NCI-H128 (cell line): ENCODE measurements around the gene CXorf49.
"Not testable (repeated sequence)": the region's sequence is repeated elsewhere in the genome, so short reads cannot be mapped to it uniquely, and the experiment has no call there.

Experiments
- DNase-seq: peaks from one replicate; lab custom pipeline; 2025; ENCODE audit not compliant: unreplicated experiment; lab: John Stamatoyannopoulos, UW

CXorf49 gene

DNA sequence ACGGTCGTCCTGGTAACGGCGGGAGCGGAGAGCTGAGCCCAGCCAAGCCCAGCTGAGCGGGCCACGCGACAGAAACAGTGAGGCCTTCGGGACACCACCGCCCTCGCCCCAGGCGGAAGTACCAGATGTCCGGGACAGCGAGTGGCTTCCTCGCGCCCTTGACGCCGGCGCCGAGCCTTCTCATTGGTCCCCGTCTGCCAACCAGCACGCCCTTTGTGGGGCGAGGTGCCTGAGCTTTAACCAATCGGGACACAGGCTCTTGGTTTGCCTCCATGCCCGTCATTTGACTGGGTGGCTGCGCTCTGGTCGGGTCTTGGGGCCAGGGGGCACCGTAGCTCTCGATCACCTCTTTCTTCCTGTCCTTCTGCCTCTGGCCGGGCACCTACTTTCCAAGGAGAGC is at the start of gene CXorf49:
TSS of gene CXorf49 (minus strand) at position 101 of the 400 bp plus-strand sequence. CDS start 134 bp downstream, outside the sequence.
- not testable (repeated sequence) for DNase-seq

DNA sequence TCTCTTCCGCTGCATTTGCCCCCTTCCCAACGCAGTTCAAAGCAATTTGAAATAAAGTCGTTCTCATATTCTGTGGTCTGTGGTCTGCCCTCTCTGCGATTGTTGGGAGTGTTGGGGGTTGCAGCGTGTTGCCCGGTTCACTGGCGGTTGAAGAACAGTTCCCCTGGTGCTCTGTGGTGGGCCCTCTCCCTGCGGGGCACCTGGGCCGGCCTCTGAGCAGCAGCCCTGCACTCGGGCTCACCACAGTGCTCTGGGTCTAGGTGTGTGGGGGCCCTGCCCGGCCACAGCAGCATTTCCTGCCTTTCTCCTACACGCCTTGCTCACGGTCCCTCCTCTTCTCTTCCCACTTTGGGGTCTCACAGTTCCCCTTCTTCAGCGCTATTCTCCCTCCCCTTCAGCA is 49.0 kb upstream of the CXorf49 start:
- not testable (repeated sequence) for DNase-seq

DNA sequence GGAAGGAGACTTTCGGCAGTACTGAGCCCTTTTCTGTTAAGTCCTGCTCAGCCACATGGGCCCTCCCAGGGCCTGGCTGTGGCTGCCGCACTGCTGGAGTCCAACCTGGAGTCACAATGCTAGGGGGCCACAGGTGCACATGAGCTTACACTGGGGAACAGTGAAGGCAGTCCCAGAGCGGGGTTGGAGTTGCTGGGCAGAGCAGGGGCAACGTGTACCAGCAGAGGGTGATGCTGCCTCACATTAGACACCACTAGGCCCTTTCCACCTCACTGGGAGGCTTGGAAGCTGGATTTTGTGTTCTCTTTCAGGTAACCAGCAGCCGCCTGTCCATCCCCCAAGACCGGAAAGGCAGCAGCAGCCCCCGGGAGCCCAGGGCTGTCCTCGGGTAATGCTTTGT is 47.5 kb upstream of the CXorf49 start:
- not testable (repeated sequence) for DNase-seq

DNA sequence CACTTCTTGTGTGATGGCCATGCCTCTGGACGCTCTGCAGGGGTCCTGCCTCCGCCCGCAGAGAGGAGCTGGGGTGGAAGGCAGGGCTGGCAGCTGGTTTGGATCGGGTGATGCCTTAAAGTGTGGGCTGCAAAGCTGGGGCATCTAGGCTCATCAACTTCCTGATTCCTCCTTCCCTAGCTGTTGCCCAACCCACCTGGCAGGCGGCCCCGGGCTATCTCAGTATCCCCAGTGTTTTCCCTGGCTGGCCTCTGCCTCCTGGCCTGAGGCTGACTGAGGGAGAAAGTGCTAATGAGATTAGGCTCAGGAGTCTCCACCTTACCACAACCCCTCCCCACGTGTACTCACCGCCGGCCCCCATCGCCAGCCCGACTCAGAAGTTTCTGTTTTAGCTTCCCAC is 46.7 kb upstream of the CXorf49 start:
- DNase-seq, result not testable (repeated sequence)

DNA sequence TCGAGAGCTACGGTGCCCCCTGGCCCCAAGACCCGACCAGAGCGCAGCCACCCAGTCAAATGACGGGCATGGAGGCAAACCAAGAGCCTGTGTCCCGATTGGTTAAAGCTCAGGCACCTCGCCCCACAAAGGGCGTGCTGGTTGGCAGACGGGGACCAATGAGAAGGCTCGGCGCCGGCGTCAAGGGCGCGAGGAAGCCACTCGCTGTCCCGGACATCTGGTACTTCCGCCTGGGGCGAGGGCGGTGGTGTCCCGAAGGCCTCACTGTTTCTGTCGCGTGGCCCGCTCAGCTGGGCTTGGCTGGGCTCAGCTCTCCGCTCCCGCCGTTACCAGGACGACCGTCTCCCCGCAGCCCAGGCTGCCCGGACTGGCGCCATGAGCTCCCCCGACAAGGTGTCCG is 45.0 kb upstream of the CXorf49 start, which contains the start of gene CXorf49B:
TSS of gene CXorf49B (plus strand) at position 301 of the 400 bp plus-strand sequence. CDS start at position 376, 75 bp downstream.
- not testable (repeated sequence) for DNase-seq

DNA sequence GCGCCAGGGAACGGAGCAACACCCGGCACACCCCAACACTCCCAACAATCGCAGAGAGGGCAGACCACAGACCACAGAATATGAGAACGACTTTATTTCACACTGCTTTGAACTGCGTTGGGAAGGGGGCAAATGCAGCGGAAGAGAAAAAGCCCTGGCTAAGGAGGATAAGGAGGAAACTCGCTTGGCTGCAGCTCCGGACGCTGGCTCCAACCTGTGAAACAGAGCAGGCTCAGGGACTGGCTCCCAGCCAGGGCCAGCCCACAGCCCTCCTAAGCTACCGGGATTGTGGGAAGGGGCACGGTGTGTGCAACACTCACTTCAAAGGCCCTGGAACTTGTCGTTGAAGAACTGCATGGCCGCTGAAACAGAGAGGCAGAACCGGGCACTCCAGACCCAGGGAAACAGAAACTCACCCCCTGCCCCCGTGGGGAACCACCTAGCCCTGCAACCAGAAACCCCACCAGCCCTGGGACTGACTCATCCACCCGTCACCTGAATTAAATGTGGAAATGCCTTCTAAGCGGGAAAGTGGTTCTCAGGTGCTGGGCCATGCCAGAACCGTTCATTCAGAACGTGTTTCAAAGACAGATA is 42.7 kb upstream of the CXorf49 start:
- DNase-seq, result not testable (repeated sequence)

DNA sequence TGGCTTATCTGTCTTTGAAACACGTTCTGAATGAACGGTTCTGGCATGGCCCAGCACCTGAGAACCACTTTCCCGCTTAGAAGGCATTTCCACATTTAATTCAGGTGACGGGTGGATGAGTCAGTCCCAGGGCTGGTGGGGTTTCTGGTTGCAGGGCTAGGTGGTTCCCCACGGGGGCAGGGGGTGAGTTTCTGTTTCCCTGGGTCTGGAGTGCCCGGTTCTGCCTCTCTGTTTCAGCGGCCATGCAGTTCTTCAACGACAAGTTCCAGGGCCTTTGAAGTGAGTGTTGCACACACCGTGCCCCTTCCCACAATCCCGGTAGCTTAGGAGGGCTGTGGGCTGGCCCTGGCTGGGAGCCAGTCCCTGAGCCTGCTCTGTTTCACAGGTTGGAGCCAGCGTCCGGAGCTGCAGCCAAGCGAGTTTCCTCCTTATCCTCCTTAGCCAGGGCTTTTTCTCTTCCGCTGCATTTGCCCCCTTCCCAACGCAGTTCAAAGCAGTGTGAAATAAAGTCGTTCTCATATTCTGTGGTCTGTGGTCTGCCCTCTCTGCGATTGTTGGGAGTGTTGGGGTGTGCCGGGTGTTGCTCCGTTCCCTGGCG is 2.3 kb upstream of the CXorf49 start:
- DNase-seq, result not testable (repeated sequence)

DNA sequence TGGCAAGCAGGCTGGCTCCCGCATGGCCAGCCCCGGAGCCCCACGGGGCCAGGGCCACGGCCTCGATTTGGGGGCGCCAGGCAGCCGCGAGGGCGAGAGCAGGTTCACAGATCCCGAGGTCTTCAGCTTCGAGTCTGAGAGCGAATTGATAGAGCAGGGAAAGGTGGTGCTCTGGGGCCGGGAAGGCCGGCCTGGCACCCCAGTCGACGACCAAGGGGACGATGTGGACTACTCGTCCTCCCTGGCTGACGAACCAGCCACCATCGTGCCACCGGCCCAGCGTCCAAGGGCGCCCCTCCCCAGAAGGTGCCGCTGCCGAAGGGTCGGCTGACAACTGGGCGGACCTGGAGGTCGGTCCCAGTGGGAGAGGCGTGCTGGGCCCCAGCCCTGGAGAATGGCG is 1.1 kb upstream of the CXorf49 start:
- not testable (repeated sequence) for DNase-seq

DNA sequence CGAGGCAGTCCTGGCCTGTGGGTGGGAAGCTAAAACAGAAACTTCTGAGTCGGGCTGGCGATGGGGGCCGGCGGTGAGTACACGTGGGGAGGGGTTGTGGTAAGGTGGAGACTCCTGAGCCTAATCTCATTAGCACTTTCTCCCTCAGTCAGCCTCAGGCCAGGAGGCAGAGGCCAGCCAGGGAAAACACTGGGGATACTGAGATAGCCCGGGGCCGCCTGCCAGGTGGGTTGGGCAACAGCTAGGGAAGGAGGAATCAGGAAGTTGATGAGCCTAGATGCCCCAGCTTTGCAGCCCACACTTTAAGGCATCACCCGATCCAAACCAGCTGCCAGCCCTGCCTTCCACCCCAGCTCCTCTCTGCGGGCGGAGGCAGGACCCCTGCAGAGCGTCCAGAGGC is 1.8 kb downstream of the CXorf49 start:
- not testable (repeated sequence) for DNase-seq

DNA sequence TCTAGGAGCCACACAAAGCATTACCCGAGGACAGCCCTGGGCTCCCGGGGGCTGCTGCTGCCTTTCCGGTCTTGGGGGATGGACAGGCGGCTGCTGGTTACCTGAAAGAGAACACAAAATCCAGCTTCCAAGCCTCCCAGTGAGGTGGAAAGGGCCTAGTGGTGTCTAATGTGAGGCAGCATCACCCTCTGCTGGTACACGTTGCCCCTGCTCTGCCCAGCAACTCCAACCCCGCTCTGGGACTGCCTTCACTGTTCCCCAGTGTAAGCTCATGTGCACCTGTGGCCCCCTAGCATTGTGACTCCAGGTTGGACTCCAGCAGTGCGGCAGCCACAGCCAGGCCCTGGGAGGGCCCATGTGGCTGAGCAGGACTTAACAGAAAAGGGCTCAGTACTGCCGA is 2.5 kb downstream of the CXorf49 start:
- DNase-seq, result not testable (repeated sequence)

DNA sequence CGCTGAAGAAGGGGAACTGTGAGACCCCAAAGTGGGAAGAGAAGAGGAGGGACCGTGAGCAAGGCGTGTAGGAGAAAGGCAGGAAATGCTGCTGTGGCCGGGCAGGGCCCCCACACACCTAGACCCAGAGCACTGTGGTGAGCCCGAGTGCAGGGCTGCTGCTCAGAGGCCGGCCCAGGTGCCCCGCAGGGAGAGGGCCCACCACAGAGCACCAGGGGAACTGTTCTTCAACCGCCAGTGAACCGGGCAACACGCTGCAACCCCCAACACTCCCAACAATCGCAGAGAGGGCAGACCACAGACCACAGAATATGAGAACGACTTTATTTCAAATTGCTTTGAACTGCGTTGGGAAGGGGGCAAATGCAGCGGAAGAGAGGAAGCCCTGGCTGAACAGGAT is 4.0 kb downstream of the CXorf49 start:
- DNase-seq, result not testable (repeated sequence)

DNA sequence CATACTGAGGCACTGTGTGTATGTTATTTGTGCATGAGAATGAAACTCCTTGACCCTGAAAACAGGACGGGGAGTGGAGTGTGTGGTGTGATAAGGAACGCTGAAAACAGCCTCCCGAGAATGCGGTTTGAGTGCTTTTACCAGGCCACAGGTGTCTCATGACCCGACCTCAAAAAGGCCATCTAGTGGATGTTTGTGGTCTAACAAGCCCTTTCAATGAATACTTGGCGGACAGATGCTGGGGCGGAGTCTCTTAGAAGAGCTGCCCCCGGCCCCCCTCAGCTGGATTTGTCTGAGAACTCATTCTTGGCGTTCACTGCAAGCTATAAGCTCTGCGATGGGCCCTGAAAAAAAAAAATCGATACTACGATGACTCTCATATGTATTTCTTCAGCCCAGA is 15.2 kb downstream of the CXorf49 start:
- DNase-seq, result not testable (repeated sequence)

DNA sequence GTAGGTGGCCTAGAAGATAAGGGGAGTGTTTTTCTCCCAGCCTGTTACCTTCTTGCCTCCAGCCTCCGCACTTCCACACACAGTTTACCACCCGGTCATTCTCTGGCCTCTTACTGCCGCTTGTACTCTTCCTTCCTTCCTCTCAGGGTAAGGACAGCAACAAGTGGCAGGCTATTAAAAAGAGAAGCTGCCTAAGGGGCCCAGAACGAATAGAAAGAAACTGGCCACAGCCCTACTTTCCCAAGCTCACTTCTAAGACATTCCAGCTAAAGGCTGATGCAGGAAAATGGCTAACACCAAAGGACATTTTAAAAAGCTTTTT is 19.1 kb downstream of the CXorf49 start:
- DNase-seq, result not testable (repeated sequence)

DNA sequence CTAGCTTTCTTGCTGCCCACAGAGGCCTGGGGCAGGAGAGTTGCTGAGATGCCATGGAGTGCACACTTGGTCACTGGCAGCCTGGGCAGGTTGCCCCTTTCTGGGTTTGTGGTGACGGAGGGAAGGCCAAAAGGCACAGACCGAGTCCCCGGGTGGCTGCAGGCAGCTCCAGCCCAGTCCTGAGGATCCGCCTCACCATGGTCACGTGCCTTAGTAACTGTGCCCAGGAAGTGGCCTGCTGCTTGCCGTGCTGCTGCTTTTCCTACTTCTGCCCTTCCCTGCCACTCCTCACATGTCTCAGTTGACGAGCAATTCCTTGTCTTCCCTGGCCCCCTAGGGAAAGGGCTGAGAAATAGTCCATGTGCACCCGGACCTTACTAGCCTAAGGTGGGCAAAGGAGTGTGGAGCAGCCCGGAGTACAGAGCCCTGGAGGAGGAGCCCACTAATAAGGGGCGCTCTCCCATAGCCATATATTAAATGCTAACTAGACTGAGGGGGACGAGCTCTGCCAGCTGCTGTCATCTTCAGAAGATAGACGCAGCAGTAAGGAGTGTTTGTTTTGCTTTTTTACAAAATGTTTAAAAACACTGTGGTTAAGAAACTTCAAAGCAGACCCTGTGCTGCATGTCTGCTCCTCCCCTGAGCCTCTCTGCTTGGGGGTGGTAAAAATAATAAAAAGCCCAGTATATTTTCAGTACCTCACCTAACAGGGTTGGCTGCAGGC is 19.6 kb downstream of the CXorf49 start:
- DNase-seq, result not testable (repeated sequence)

DNA sequence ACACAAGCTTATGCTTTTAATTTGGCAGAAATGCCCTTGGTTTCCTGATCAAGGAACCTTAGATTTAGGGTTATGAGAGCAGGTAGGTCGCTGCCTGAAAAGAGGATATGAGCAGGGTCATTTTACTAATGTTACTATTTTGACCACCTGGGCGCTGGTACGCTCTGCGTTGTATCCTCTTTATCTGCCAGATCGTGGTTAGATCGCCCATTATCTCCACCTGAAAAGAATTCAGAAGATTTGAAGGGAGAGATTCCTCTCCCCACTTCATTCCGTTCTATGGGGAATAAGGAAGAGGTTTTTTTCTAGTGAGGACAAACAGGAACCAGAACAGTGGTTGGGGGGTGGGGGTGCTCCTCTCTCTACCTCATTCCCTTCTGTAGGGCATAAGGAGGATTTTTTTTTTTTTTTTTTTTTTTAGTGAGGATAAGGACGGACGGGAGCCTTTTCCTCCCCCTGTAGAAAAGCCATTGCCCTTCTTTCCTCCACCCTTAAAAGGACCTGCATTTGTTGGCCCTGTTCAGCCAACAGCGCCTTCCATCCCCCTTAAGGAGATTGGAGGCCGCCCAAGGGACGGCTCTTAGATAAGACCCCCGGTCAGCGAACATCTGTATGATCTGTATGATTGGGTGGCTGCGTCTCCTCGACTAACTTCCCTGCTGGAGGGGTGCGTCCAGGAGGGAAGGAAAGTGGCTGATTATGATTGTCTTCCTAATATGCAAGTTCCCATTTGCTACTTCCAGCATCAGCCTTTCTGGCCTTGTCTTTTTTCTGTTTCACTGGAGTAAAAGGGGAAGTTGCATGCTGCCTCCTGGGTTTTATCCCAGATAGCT is 20.4 kb downstream of the CXorf49 start:
- DNase-seq, result not testable (repeated sequence)

DNA sequence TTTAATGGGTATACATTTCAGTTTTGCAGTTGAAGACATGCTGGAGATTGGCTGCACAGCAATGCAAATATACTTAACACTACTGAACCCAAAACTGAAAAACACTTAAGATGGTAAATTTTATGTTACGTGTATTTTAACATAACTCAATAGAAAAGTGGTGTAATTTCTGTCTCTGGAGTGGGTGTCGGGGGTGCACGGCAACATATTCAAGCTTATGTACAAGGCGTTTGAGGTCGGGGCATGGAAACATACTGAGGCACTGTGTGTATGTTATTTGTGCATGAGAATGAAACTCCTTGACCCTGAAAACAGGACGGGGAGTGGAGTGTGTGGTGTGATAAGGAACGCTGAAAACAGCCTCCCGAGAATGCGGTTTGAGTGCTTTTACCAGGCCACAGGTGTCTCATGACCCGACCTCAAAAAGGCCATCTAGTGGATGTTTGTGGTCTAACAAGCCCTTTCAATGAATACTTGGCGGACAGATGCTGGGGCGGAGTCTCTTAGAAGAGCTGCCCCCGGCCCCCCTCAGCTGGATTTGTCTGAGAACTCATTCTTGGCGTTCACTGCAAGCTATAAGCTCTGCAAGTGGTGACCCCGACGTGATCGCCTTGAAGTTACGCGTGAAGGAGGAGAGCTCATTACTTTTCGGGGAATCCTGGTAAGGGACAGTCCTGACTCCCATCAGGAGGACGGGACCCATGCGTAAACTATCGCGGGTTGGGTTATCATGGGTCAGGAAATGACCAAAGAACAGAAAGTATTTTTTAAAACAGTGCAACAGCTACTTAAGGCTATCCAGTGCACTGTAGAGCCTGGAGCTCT is 21.2 kb downstream of the CXorf49 start:
- not testable (repeated sequence) for DNase-seq

DNA sequence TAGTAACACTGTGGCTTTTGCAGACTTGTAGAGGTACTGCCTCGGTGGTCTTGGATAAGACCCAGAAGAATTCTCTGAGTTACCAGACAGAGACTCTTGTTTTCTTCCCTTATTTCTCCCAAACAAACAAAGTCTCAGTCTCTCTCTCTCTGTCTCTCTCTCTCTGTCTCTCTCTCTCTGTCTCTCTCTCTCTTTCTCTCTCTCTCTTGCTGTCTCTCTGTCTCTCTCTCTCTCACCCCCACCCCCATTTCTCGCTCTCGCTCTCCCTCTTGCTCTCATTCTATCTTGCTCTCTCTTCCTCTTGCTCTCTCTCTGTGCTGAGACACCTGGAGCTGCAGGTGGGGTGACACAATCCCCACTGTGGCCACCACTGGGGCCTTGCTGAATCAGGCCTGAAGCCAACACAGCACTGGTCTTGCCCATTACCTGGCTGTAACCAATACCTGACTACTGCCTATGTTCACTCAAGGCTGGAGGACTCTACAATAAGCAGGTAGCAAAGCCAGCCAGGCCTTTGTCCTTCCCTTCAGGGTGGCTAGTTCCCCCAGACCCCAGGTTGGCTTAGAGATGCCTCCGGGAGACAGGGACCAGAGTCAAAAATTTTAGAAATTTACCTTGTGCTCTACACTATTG is 38.4 kb downstream of the CXorf49 start:
- DNase-seq, result no peak

DNA sequence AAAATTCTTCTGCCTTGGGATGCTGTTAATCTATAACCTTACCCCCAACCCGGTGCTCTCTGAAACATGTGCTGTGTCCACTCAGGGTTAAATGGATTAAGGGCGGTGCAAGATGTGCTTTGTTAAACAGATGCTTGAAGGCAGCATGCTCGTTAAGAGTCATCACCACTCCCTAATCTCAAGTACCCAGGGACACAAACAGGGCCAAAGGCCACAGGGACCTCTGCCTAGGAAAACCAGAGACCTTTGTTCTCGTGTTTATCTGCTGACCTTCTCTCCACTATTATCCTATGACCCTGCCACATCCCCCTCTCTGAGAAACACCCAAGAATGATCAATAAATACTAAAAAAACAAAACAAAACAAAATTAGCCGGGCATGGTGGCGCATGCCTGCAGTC is 40.9 kb downstream of the CXorf49 start:
- DNase-seq, result not testable (repeated sequence)

DNA sequence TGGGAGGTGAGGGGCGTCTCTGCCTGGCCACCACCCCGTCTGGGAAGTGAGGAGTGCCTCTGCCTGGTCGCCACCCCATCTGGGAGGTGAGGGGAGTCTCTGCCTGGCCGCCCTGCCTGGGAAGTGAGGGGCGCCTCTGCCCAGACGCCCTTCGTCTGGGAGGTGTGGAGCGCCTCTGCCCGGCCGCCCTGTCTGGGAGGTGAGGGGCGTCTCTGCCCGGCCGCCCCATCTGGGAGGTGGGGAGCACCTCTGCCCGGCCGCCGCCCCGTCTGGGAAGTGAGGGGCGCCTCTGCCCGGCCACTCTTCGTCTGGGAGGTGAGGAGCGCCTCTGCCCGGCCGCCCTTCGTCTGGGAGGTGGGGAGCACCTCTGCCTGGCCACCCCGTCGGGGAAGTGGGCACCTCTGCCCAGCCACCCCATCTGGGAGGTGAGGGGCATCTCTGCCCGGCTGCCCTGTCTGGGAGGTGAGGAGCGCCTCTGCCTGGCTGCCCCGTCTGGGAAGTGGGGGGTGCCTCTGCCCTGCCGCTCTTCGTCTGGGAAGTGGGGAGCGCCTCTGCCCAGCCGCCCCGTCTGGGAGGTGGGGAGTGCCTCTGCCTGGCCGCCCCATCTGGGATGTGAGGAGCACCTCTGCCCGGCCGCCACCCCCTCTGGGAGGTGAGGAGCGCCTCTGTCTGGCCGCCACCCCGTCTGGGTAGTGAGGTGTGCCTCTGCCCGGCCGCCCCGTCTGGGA is 41.9 kb downstream of the CXorf49 start:
- not testable (repeated sequence) for DNase-seq
